Endothelial cell of umbilical vein (primary cell): ENCODE measurements around the gene OSCAR. TPM values are rescaled to one million over a fixed set of nuclear protein-coding genes. Genes with fewer than 3 reads are reported as not detected.

ENCODE experiments used
- BruUV-seq: library from RNA; stranded (reverse); fragments of 400-500 nt; replicated peaks from 2 replicates; lab custom pipeline; 2021; lab: Mats Ljungman, UMichigan
- CTCF ChIA-PET: fragments of 300-600, 350-600 bp; sonication (Branson Sonifier 250); formaldehyde crosslinking; loops from one replicate; lab custom pipeline; 2021; ENCODE audit warnings: antibody characterized with exemption, inconsistent platforms; lab: Charles Lee
- POLR2A ChIA-PET: fragments of 300-600, 350-600 bp; sonication (Branson Sonifier 250); formaldehyde crosslinking; loops from one replicate; lab custom pipeline; 2021; ENCODE audit warnings: antibody characterized with exemption, inconsistent platforms; lab: Charles Lee
- DNase-seq: peaks from one replicate; pipeline ENCODE4 v3.0.0-alpha.2; 2011; ENCODE audit warnings: low read depth, low spot score
- FAIRE-seq: peaks from 2 replicates; lab custom pipeline; 2011; peaks lifted over from hg19 to GRCh38; lab: Jason Lieb, UNC
- H2AFZ ChIP-seq: 2 replicates; pipeline ENCODE4 v1.6.0; 2012; ENCODE audit warnings: low read depth, low read length, control low read depth, inconsistent platforms
- H3K27ac ChIP-seq: 2 replicates; pipeline ENCODE4 v1.5.1; 2011; ENCODE audit warnings: low read depth, mild to moderate bottlenecking, control low read depth, low read length, moderate library complexity; ENCODE audit not compliant: insufficient read depth
- H3K27me3 ChIP-seq, 2 experiments: 2 replicates each; pipeline versions ENCODE4 v1.6.0 to v1.6.1; 2011; ENCODE audit warnings: low read length in 2 of 2, mixed read lengths in 1 of 2; ENCODE audit not compliant: control insufficient read depth in 2 of 2, insufficient read depth in 2 of 2
- H3K36me3 ChIP-seq, 2 experiments: 2 replicates in 1 of 2; 3 replicates in 1 of 2; pipeline ENCODE4 v1.5.1; 2011; ENCODE audit warnings: low read length in 2 of 2, mild to moderate bottlenecking in 1 of 2, moderate library complexity in 1 of 2; ENCODE audit not compliant: control insufficient read depth in 2 of 2, insufficient read depth in 2 of 2; ENCODE audit errors: extremely low read depth in 1 of 2
- H3K4me1 ChIP-seq: 3 replicates; pipeline ENCODE4 v1.5.1; 2011; ENCODE audit warnings: mild to moderate bottlenecking, low read length; ENCODE audit not compliant: control insufficient read depth, insufficient read depth; ENCODE audit errors: extremely low read depth
- H3K4me2 ChIP-seq: 2 replicates; pipeline ENCODE4 v1.6.1; 2011; ENCODE audit warnings: low read length, control low read depth, mixed read lengths; ENCODE audit not compliant: insufficient read depth
- H3K4me3 ChIP-seq, 3 experiments: fragments of 200-600 bp in 1 of 3; sonication (generic), shearing (Covaris generic) in 1 of 3; replicated peaks in 1 of 3; 2 replicates each; pipeline ENCODE4 v1.5.1; 2011 to 2016; ENCODE audit warnings: control low read depth in 3 of 3, low read length in 3 of 3, mild to moderate bottlenecking in 2 of 3, inconsistent platforms in 1 of 3, low read depth in 1 of 3, moderate library complexity in 1 of 3; ENCODE audit not compliant: insufficient read depth in 1 of 3
- H3K79me2 ChIP-seq: 2 replicates; pipeline ENCODE4 v1.6.0; 2012; ENCODE audit warnings: low read length, inconsistent platforms; ENCODE audit not compliant: control insufficient read depth, insufficient read depth
- H3K9ac ChIP-seq: replicated peaks from 2 replicates; pipeline ENCODE3; 2011; ENCODE audit warnings: low read length, control low read depth; ENCODE audit not compliant: insufficient read depth; ENCODE audit errors: extremely low read depth
- H3K9me1 ChIP-seq: replicated peaks from 3 replicates; pipeline ENCODE4 v1.6.0; 2011; ENCODE audit warnings: mild to moderate bottlenecking, low read length; ENCODE audit not compliant: control insufficient read depth, insufficient read depth; ENCODE audit errors: extremely low read depth
- H3K9me3 ChIP-seq: replicated peaks from 2 replicates; pipeline ENCODE4 v1.5.1; 2012; ENCODE audit warnings: low read length, inconsistent platforms; ENCODE audit not compliant: control insufficient read depth, insufficient read depth
- H4K20me1 ChIP-seq: replicated peaks from 2 replicates; pipeline ENCODE3; 2011; ENCODE audit warnings: mild to moderate bottlenecking, low read length; ENCODE audit not compliant: control insufficient read depth, insufficient read depth; ENCODE audit errors: extremely low read depth
- EZH2 ChIP-seq: IDR thresholded peaks from 2 replicates; pipeline ENCODE4 v1.6.1; 2012; ENCODE audit warnings: borderline replicate concordance, low read depth, mild to moderate bottlenecking, moderate library complexity, low read length, inconsistent platforms; ENCODE audit not compliant: severe bottlenecking
- FOS ChIP-seq: IDR thresholded peaks from 2 replicates; pipeline ENCODE4 v1.6.1; 2011; ENCODE audit warnings: mild to moderate bottlenecking, low read length, moderate library complexity, borderline replicate concordance; ENCODE audit not compliant: insufficient read depth
- GATA2 ChIP-seq: IDR thresholded peaks from 2 replicates; pipeline ENCODE4 v1.7.0; 2011; ENCODE audit warnings: low read depth, mild to moderate bottlenecking, moderate library complexity, mixed read lengths, low read length; ENCODE audit not compliant: insufficient read length, insufficient read depth
- JUN ChIP-seq: IDR thresholded peaks from 2 replicates; pipeline ENCODE4 v1.6.1; 2011; ENCODE audit warnings: borderline replicate concordance, low read depth; ENCODE audit not compliant: insufficient read length, insufficient read depth
- MYC ChIP-seq: IDR thresholded peaks from one replicate; pipeline ENCODE4 v1.6.1; 2011; ENCODE audit warnings: mild to moderate bottlenecking, low read depth, low read length
- POLR2A ChIP-seq: IDR thresholded peaks from 2 replicates; pipeline ENCODE4 v1.6.1; 2012; ENCODE audit warnings: low read depth, mild to moderate bottlenecking, control low read depth, low read length
- POLR2AphosphoS5 ChIP-seq: IDR thresholded peaks from 2 replicates; pipeline ENCODE4 v1.6.1; 2012; ENCODE audit warnings: low read depth, mild to moderate bottlenecking, control low read depth, low read length, moderate library complexity; ENCODE audit not compliant: insufficient read depth
- dilution Hi-C: fragments of 300-500 bp; cut with MboI; formaldehyde crosslinking; loops from one replicate; pipeline ENCODE4 v1.15.0; 2019; ENCODE audit warnings: low sequenced_read_pairs; ENCODE audit not compliant: extremely low pct_ligation_motif_present
- intact Hi-C: fragments of 100-400 bp; cut with micrococcal nuclease; formaldehyde crosslinking; loops from one replicate; pipeline ENCODE4 v1.10.0; 2022
- polyA plus RNA-seq, 4 experiments: library from polyadenylated mRNA; depleted of rRNA in 3 of 4; stranded (reverse) in 3 of 4; unstranded in 1 of 4; fragments of >200 nt; gene quantifications; 2 replicates each; pipeline versions ENCODE4 v1.2.1 to v1.2.3, GENCODE V29; 2011 to 2012; ENCODE audit warnings: missing spikeins in 1 of 4
- total RNA-seq: library from RNA; stranded (reverse); gene quantifications from 2 replicates; pipeline ENCODE4 v1.2.3, GENCODE V29; 2021
- TF ChIP-seq, protein P1 (sequence below): IDR thresholded peaks from 2 replicates; pipeline ENCODE4 v1.6.1; 2011; ENCODE audit not compliant: insufficient read depth, insufficient read length
- TF ChIP-seq, protein P2 (sequence below), 2 donors: IDR thresholded peaks; 1 replicate in 1 of 2; 2 replicates in 1 of 2; pipeline ENCODE4 v1.5.1; 2011; ENCODE audit warnings: low read length in 2 of 2, mild to moderate bottlenecking in 2 of 2, moderate library complexity in 2 of 2, control low read depth in 1 of 2, inconsistent platforms in 1 of 2, low read depth in 1 of 2; ENCODE audit not compliant: insufficient read depth in 1 of 2; ENCODE audit errors: extremely low read depth in 1 of 2

OSCAR gene
- total and polyA plus RNA-seq, 2 donors (not counting 3 experiments of a cell fraction or from before 2014, with no cell fraction given), result 0.08 TPM; not detected in 1

DNA sequence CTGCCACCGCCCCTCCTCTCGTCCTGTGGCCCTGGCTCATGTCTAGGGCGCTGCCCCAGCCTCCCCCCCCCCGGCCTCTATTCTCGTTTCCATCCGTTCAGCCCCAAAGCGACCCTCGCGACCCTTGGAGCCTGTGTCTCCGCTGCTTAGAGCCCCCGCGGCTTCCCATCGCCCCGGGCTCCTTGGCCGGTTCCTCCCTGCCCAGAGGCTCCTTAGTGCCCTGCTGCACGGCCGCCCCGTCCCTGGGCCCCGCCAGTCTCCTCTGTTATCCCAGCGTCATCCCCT is 27.8 kb upstream of the OSCAR start:
- TF ChIP-seq JUN (no peak), POLR2AphosphoS5 (no peak), POLR2A (no peak), FOS (no peak), GATA2 (no peak), MYC (no peak), EZH2 (no peak)
- TF ChIP-seq, protein P1, sequence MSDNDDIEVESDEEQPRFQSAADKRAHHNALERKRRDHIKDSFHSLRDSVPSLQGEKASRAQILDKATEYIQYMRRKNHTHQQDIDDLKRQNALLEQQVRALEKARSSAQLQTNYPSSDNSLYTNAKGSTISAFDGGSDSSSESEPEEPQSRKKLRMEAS, result no peak
- TF ChIP-seq, protein P2, sequence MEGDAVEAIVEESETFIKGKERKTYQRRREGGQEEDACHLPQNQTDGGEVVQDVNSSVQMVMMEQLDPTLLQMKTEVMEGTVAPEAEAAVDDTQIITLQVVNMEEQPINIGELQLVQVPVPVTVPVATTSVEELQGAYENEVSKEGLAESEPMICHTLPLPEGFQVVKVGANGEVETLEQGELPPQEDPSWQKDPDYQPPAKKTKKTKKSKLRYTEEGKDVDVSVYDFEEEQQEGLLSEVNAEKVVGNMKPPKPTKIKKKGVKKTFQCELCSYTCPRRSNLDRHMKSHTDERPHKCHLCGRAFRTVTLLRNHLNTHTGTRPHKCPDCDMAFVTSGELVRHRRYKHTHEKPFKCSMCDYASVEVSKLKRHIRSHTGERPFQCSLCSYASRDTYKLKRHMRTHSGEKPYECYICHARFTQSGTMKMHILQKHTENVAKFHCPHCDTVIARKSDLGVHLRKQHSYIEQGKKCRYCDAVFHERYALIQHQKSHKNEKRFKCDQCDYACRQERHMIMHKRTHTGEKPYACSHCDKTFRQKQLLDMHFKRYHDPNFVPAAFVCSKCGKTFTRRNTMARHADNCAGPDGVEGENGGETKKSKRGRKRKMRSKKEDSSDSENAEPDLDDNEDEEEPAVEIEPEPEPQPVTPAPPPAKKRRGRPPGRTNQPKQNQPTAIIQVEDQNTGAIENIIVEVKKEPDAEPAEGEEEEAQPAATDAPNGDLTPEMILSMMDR (IDR thresholded peaks at IDR 0.05; ENCODE audit: extremely low read depth in 1 of 2, insufficient read depth in 1 of 2, low read depth in 1 of 2, low read length in 2 of 2), result no peak
- intact Hi-C loops, result no loop called here
- Histone ChIP-seq H3K27me3 (no peaks in the 10 kb centered on the region), H3K27ac (no peak overlapping the region), H2AFZ (no peak overlapping the region), H4K20me1 (no peaks in the 10 kb centered on the region), H3K79me2 (no peaks in the 10 kb centered on the region), H3K9me3 (no peaks in the 10 kb centered on the region), H3K9me1 (no peaks in the 10 kb centered on the region), H3K36me3 (peaks cover 9 to 45% of the 10 kb centered on the region in 2 experiments), H3K4me3 (no peak overlapping the region), H3K9ac (no peak overlapping the region), H3K4me2 (no peak overlapping the region), H3K4me1 (no peaks in the 10 kb centered on the region)
- POLR2A ChIA-PET, result no interaction called here
- CTCF ChIA-PET, result no interaction called here
- no TSS peak for BruUV-seq
- DNase-seq, result no peak
- no peak for FAIRE-seq
- dilution Hi-C loops, result no loop called here
